PC-9 (cell line): Measurements from ENCODE around the gene PILRA.

Experiments used
- CTCF ChIP-seq: fragments of 200-600 bp; sonication (generic); conservative IDR thresholded peaks from 2 replicates; pipeline ENCODE4 v1.6.1; 2017; ENCODE audit warnings: mixed run types, antibody characterized with exemption, mild to moderate bottlenecking, moderate library complexity
- EZH2 ChIP-seq: fragments of 200-600 bp; sonication (generic); IDR thresholded peaks from 2 replicates; pipeline ENCODE4 v1.8.0; 2017; ENCODE audit warnings: antibody characterized with exemption, low read depth

- peak; percentile 84 for TF ChIP-seq CTCF
- TF ChIP-seq EZH2: no peak
These were observed 34.2 kb downstream of the PILRA start for GRCh38 chr7:100407285-100408180.
